Measurements from ENCODE around the gene HOXC11. TPM values are rescaled to one million over a fixed set of nuclear protein-coding genes. Genes with fewer than 3 reads are reported as not detected.

The HOXC11 gene
- total and polyA plus RNA-seq, 2 donors (not counting 1 experiment from before 2014, with no cell fraction given): not detected

- TF ChIP-seq EZH2 (IDR thresholded peaks at IDR 0.05; ENCODE audit: borderline replicate concordance, insufficient read depth, low read depth, low read length, poor library complexity, severe bottlenecking): peak; percentile 6
- TF ChIP-seq CTCF (IDR thresholded peaks at IDR 0.05): no peak
- DNase-seq (peak; percentile 56), ATAC-seq (ENCODE audit: low read depth) (peak; percentile 45)
- H3K79me2 ChIP-seq (ENCODE audit: control insufficient read depth, insufficient read depth, low read length): no peaks in the 10 kb centered on the region
- H4K20me1 ChIP-seq (ENCODE audit: control insufficient read depth, insufficient read depth, low read length, poor library complexity, severe bottlenecking): no peaks in the 10 kb centered on the region
- intact Hi-C loops (cut with micrococcal nuclease): loop anchor here (2.0 to 5.0 kb wide), 2 partner anchors 22 to 38 kb away; no protein-coding TSS in a partner anchor
- H2AFZ ChIP-seq (ENCODE audit: insufficient read depth, low read depth, low read length, poor library complexity, severe bottlenecking): peak within 1 kb of the TSS; percentile 47
- CTCF ChIA-PET: interaction anchor here (0.7 kb wide), 1 partner anchor 90 kb away, joined by 4 read pairs; no protein-coding TSS in a partner anchor
- Mint-ChIP-seq H3K9me3 (ENCODE audit: insufficient read depth) (peaks cover 2% of the 10 kb centered on the region), H3K4me3 (peak within 1 kb of the TSS; percentile 74), H3K4me1 (peaks cover 21% of the 10 kb centered on the region), H3K27ac (peak within 1 kb of the TSS; percentile 62), H3K27me3 (peaks cover 85% of the 10 kb centered on the region)
- peak within 1 kb of the TSS in 4 of 5 experiments; percentile 18 to 54 (median 40) for H3K4me3 ChIP-seq (ENCODE audit: control extremely low read depth in 1 of 5, extremely low read depth in 1 of 5, insufficient read depth in 1 of 5, low read depth in 2 of 5, low read length in 4 of 5)
- H3K9ac ChIP-seq (ENCODE audit: low read length): peak within 1 kb of the TSS; percentile 51
- peak within 1 kb of the TSS; percentile 79 for H3K4me2 ChIP-seq (replicated peaks; ENCODE audit: low read depth, low read length, poor library complexity, severe bottlenecking)
- H3K9me3 ChIP-seq (ENCODE audit: control extremely low read depth in 1 of 3, control insufficient read depth in 2 of 3, insufficient read depth in 1 of 3, low read length in 2 of 3): peaks cover 0 to 74% (median 13%) of the 10 kb centered on the region in 3 donors
- POLR2A ChIA-PET: interaction anchor here (0.6 kb wide), 1 partner anchor 178 kb away, joined by 3 read pairs; no protein-coding TSS in a partner anchor
- no peak within 1 kb of the TSS for H3K27ac ChIP-seq (ENCODE audit: low read length in 2 of 2)
- 7% methylated on average over 51 of the region's 63 CpGs for WGBS (ENCODE audit: insufficient coverage)
- H3K27me3 ChIP-seq (replicated peaks in 1 of 4; ENCODE audit: control extremely low read depth in 1 of 4, control insufficient read depth in 3 of 4, insufficient read depth in 4 of 4, low read length in 3 of 4): peaks cover 0 to 98% (median 85%) of the 10 kb centered on the region in 4 experiments
- H3K4me1 ChIP-seq (ENCODE audit: control insufficient read depth in 2 of 2, insufficient read depth in 2 of 2, low read length in 2 of 2): peaks cover 25 to 41% of the 10 kb centered on the region in 2 donors
- H3K36me3 ChIP-seq (replicated peaks in 1 of 2; ENCODE audit: control extremely low read depth in 1 of 2, control insufficient read depth in 1 of 2, extremely low read depth in 1 of 2, insufficient read depth in 2 of 2, low read length in 1 of 2): no peaks in the 10 kb centered on the region
Observed at GRCh38 chr12:53974084-53975063, 1.4 kb downstream of the HOXC11 start, which contains the start of gene HOTAIR. HOTAIR (minus strand) TSS chr12:53974954.
